Cardiac fibroblast (primary cell): ENCODE data around the gene MRTFB.

Experiments
- DNase-seq, 2 donors: peaks; one replicate each; pipeline versions ENCODE4 v3.0.0 to v3.0.0-alpha.2; 2010; ENCODE audit warnings: low read depth in 2 of 2
- H3K4me3 ChIP-seq, 2 donors: replicated peaks in 1 of 2; 1 replicate in 1 of 2; 2 replicates in 1 of 2; pipeline ENCODE4 v1.5.1; 2011; ENCODE audit warnings: low read depth in 2 of 2, low read length in 2 of 2, mild to moderate bottlenecking in 2 of 2, moderate library complexity in 1 of 2
- TF ChIP-seq, protein P1 (sequence below): IDR thresholded peaks from one replicate; pipeline ENCODE4 v1.5.1; 2011; ENCODE audit warnings: low read depth, mild to moderate bottlenecking, low read length, inconsistent platforms

The MRTFB gene

DNA sequence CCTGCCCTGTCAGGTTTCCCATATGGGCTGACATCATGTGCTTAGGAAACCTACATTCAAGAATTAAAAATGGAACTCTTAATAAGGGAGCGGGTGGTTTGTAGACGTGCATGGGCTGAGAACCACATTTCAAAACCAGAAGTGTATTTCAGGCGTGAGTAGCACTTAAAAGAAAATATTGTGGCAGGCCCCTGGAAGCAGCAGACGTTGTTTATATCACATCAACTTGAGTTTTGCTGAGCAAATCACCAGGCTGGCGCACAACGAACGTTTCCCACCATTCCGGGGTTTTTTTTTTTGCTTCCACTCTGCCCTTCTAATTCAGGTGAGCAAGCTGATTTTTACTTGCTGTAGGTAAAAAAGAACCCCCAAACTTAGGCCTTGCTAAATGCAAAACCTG lies 220.2 kb downstream of the MRTFB start:
- no peak for DNase-seq
- TF ChIP-seq, protein P1, sequence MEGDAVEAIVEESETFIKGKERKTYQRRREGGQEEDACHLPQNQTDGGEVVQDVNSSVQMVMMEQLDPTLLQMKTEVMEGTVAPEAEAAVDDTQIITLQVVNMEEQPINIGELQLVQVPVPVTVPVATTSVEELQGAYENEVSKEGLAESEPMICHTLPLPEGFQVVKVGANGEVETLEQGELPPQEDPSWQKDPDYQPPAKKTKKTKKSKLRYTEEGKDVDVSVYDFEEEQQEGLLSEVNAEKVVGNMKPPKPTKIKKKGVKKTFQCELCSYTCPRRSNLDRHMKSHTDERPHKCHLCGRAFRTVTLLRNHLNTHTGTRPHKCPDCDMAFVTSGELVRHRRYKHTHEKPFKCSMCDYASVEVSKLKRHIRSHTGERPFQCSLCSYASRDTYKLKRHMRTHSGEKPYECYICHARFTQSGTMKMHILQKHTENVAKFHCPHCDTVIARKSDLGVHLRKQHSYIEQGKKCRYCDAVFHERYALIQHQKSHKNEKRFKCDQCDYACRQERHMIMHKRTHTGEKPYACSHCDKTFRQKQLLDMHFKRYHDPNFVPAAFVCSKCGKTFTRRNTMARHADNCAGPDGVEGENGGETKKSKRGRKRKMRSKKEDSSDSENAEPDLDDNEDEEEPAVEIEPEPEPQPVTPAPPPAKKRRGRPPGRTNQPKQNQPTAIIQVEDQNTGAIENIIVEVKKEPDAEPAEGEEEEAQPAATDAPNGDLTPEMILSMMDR: no peak
- H3K4me3 ChIP-seq: no peak overlapping the region

DNA sequence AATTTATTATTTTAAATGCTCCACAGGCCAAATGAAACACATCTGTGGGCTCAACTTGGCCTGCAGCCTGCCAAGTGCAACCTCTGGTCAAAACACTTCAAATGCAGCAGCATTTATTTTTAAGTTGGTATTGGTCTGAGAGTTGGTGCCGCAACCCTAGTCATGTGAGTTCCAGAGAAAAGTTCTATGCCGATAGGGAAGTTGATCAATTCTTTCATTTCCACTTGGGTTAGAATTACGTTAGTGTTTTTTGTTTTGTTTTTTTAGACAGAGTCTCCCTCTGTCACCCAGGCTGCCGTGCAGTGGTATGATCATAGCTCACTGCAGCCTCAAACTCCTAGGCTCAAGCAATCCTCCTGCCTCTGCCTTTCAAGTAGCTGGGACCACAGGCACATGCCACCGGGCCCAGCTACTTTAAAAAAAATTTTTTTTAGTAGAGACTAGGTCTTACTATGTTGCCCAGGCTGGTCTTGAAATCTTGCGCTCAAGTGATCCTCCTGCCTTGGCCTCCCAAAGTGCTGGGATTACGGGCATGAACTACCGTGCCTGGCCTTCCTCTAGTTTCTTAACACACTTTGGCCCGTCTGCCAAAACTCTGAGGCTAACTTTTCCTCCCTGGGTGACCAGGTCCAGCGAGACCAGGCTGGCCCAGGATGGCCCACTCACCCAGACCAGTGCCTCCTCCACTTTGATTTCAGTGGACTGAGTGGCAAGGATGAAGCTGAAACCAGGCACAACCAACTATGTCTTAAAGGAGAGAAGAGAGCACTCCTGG lies 221.1 kb downstream of the MRTFB start:
- no peak for DNase-seq
- H3K4me3 ChIP-seq: no peak overlapping the region
- TF ChIP-seq, protein P1: no peak

GRCh38 chr16:14296663-14297062 lies 225.5 kb downstream of the MRTFB start:
- TF ChIP-seq, protein P1: no peak
- no peak for DNase-seq
- no peak overlapping the region for H3K4me3 ChIP-seq

DNA sequence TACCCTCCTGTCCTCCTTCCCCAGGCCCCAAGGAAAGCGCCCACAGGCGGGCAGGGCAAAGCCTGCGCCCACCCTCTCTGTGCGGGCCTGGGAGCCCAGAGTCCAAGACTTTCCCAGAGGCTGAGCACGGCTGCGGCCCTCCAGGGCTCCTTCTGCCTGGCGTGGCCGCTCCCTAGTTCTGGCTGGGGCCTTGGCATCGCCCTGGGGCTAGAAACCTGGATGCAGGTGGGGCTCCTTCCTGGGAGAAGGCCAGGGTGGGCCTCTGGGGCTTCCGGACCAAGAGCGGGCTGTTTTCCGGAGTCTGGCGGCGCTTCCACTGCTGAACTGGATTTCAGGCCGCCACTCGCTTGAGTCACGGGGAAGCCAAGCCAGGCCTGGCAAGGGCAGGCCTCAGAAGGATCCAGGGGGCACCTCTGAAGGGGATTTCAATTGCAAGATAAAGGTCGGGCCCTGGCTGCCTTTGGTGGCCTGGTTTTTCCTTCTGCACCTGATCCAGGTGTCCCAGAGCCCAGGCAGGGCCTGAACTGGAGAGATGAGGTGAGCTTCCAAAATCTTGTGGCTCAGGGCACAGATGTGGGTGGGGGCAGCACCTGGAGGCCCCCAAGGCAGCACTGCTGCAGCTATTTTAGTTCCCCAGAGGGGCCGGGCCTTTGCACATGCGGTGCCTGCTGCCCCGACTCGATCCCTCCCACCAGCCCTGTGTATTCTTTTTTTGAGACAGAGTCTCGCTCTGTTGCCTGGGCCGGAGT lies 227.4 kb downstream of the MRTFB start:
- TF ChIP-seq, protein P1: no peak
- no peak overlapping the region for H3K4me3 ChIP-seq
- no peak for DNase-seq

GRCh38 chr16:14300705-14301168 lies 229.6 kb downstream of the MRTFB start:
- peak; percentile 90 for DNase-seq
- TF ChIP-seq, protein P1: peak; percentile 60
- no peak overlapping the region for H3K4me3 ChIP-seq

- DNase-seq: no peak
- H3K4me3 ChIP-seq: peak overlapping the region; percentile 61 to 63
- TF ChIP-seq, protein P1: no peak
Measured at GRCh38 chr16:14301169-14302030, 230.3 kb downstream of the MRTFB start.
